ENCODE data around the gene SLC45A1.
"Not testable (repeated sequence)": the region's sequence is repeated elsewhere in the genome, so short reads cannot be mapped to it uniquely, and the experiment has no call there.

The SLC45A1 gene

DNA sequence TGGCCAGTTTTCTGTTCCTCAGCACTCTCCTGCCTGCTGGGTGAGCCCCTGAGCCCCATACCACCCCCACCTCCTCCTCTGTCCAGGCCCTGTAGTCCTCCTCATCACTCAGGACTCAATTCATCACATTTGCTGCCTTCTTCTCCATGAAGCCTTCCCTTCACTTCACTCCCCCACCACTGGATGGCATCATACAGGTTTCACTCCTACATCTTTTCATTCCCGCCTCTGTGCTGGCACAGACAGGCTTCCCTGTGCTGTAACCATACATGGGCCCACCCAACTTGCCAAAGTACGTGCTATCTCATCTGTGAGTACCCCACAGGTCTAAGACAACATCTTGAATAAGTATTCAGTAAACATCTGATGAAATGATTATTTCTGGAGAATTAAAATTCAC lies 56.9 kb downstream of the SLC45A1 start:
- Histone ChIP-seq H3K27me3 (ENCODE audit: insufficient read depth, low read length) (no peaks in the 10 kb centered on the region), H2AFZ (ENCODE audit: low read depth, low read length) (no peak overlapping the region), H3K4me3 (ENCODE audit: low read length) (no peak overlapping the region), H3K9me3 (ENCODE audit: low read length) (no peaks in the 10 kb centered on the region), H3K36me3 (ENCODE audit: insufficient read depth, low read length) (peaks cover 3% of the 10 kb centered on the region), H3K4me1 (ENCODE audit: insufficient read depth, low read length) (peaks cover 42% of the 10 kb centered on the region)

DNA sequence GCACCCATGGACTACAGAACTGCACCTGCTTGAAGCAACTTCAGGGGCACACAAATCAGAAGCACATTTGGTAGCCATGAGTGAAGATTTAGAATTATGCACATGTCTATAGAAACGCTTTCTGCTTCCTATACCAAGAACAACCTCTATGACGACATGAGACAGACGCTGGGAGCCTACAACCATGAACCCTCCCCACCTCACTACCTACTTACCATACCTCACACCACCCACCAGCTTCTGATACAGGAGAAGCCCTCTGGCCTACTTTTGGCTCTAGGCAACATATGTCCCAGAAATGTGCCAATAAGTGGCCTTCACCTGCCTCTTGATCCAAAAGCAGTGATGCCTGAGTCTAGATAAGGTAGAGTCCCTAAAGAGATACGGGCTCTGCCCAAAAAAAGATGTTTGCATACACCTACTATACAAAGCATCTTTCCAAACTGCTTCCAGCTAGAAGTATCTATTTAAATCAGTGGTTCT lies 58.5 kb downstream of the SLC45A1 start:
- H2AFZ ChIP-seq (ENCODE audit: low read depth, low read length) = no peak overlapping the region
- H3K27me3 ChIP-seq (ENCODE audit: insufficient read depth, low read length) = no peaks in the 10 kb centered on the region
- peaks cover 7% of the 10 kb centered on the region for H3K36me3 ChIP-seq (ENCODE audit: insufficient read depth, low read length)
- H3K9me3 ChIP-seq (ENCODE audit: low read length) = no peaks in the 10 kb centered on the region
- H3K4me3 ChIP-seq (ENCODE audit: low read length) = no peak overlapping the region
- peaks cover 27% of the 10 kb centered on the region for H3K4me1 ChIP-seq (ENCODE audit: insufficient read depth, low read length)

DNA sequence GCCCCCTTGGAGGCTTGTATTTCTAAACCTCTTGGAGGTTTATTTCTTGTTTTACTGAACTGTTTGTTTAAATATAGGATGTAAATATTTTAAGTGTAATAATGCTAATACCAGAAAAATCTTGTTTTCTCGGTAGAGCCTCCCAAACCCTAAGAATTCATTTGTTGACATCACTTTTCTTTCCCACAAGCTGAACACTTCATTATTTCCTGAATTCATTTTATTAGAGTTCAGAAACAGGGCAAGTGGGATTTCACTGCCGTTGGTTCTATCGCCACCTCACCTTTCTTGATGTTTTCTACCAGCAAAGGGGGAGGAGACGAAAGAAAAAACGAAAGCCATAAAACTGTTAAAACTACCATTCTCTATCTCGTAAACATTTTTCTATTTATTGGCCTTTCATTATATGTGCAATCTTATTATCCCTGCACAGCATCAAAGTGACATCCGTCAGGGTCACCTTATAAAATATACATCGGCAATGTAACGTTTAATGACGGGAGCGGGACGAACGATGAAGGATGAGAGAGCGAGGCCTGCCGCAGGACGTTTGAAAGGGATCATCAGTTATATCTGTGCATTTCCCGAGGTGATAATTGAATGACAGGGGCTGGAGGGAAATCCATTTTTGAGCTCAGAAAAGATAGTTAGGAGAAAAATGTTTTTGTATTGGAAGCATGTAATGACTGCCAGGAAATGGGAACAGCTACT lies 59.5 kb downstream of the SLC45A1 start:
- Histone ChIP-seq H2AFZ (ENCODE audit: low read depth, low read length) (no peak overlapping the region), H3K36me3 (ENCODE audit: insufficient read depth, low read length) (peaks cover 7% of the 10 kb centered on the region), H3K4me1 (ENCODE audit: insufficient read depth, low read length) (peaks cover 27% of the 10 kb centered on the region), H3K9me3 (ENCODE audit: low read length) (no peaks in the 10 kb centered on the region), H3K4me3 (ENCODE audit: low read length) (no peak overlapping the region), H3K27me3 (ENCODE audit: insufficient read depth, low read length) (no peaks in the 10 kb centered on the region)

DNA sequence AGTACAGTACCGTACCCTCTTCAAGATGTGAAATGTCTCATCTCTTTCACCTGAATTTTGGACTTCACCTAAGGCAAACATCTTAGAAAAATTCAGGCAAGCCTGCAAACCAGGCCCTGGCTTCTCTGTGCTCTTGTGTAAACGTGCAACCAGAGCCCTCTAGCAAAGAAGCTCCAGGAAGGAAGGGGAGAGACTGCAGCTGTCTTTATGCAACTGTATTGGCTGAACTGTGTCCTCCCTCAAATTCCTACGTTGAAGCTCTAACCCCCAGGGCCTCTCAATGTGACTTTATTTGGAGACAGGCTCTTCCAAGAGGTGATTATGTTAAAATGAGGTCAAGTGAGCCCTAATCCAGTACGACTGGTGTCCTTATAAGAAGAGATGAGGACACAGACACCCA lies 60.3 kb downstream of the SLC45A1 start:
- H3K36me3 ChIP-seq (ENCODE audit: insufficient read depth, low read length) = peaks cover 10% of the 10 kb centered on the region
- H3K4me3 ChIP-seq (ENCODE audit: low read length) = no peak overlapping the region
- no peaks in the 10 kb centered on the region for H3K9me3 ChIP-seq (ENCODE audit: low read length)
- H3K4me1 ChIP-seq (ENCODE audit: insufficient read depth, low read length) = peaks cover 26% of the 10 kb centered on the region
- no peak overlapping the region for H2AFZ ChIP-seq (ENCODE audit: low read depth, low read length)
- no peaks in the 10 kb centered on the region for H3K27me3 ChIP-seq (ENCODE audit: insufficient read depth, low read length)

GRCh38 chr1:8378981-8379470 lies 61.1 kb downstream of the SLC45A1 start:
- peaks cover 13% of the 10 kb centered on the region for H3K36me3 ChIP-seq (ENCODE audit: insufficient read depth, low read length)

GRCh38 chr1:8379513-8380186 lies 61.7 kb downstream of the SLC45A1 start:
- Histone ChIP-seq H3K36me3 (ENCODE audit: insufficient read depth, low read length) (peaks cover 14% of the 10 kb centered on the region), H3K9me3 (ENCODE audit: low read length) (no peaks in the 10 kb centered on the region), H3K4me3 (ENCODE audit: low read length) (no peak overlapping the region), H3K4me1 (ENCODE audit: insufficient read depth, low read length) (peaks cover 16% of the 10 kb centered on the region), H2AFZ (ENCODE audit: low read depth, low read length) (no peak overlapping the region), H3K27me3 (ENCODE audit: insufficient read depth, low read length) (no peaks in the 10 kb centered on the region)

More at GRCh38 chr1:8378981-8379470, 61.1 kb downstream of the SLC45A1 start:
- H3K9me3 ChIP-seq (ENCODE audit: low read length) = no peaks in the 10 kb centered on the region
- H3K4me1 ChIP-seq (ENCODE audit: insufficient read depth, low read length) = peaks cover 17% of the 10 kb centered on the region
- no peaks in the 10 kb centered on the region for H3K27me3 ChIP-seq (ENCODE audit: insufficient read depth, low read length)
- no peak overlapping the region for H2AFZ ChIP-seq (ENCODE audit: low read depth, low read length)
- no peak overlapping the region for H3K4me3 ChIP-seq (ENCODE audit: low read length)

GRCh38 chr1:8380310-8380709 lies 62.4 kb downstream of the SLC45A1 start:
- not testable (repeated sequence) for H3K27me3 ChIP-seq (ENCODE audit: insufficient read depth, low read length); H3K4me3 ChIP-seq (ENCODE audit: low read length); H2AFZ ChIP-seq (ENCODE audit: low read depth, low read length); H3K9me3 ChIP-seq (ENCODE audit: low read length)
- Histone ChIP-seq H3K36me3 (ENCODE audit: insufficient read depth, low read length) (peaks cover 14% of the 10 kb centered on the region), H3K4me1 (ENCODE audit: insufficient read depth, low read length) (peaks cover 16% of the 10 kb centered on the region)

GRCh38 chr1:8381618-8382017 lies 63.7 kb downstream of the SLC45A1 start:
- H3K36me3 ChIP-seq (ENCODE audit: insufficient read depth, low read length) = peaks cover 14% of the 10 kb centered on the region

DNA sequence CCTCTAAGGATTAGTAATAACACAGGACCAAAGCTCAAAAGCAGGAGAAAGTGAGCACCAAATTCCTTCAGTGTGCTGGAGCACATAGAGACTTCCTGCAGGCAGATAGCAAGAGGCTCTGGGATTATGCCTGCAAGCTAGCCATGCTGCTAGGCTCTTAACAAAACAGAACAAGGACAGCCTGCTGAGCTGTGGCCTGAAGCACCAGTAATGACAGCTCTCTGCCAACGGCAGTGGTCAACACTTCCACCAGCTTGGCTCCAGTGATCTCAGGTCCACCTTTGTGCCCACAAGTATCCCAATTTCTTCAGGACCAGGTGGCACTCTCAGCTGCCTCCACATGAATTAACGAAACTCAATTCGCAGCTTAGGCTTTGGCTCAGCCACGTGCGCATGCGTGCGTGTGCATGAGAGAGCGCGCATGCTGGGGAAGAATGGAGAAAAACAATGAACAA lies 64.2 kb downstream of the SLC45A1 start:
- Histone ChIP-seq H3K36me3 (ENCODE audit: insufficient read depth, low read length) (peaks cover 14% of the 10 kb centered on the region), H3K4me3 (ENCODE audit: low read length) (no peak overlapping the region), H3K4me1 (ENCODE audit: insufficient read depth, low read length) (peaks cover 16% of the 10 kb centered on the region), H3K27me3 (ENCODE audit: insufficient read depth, low read length) (no peaks in the 10 kb centered on the region), H2AFZ (ENCODE audit: low read depth, low read length) (no peak overlapping the region), H3K9me3 (ENCODE audit: low read length) (no peaks in the 10 kb centered on the region)

More at GRCh38 chr1:8381618-8382017, 63.7 kb downstream of the SLC45A1 start:
- Histone ChIP-seq H3K4me1 (ENCODE audit: insufficient read depth, low read length) (peaks cover 16% of the 10 kb centered on the region), H3K4me3 (ENCODE audit: low read length) (no peak overlapping the region), H3K27me3 (ENCODE audit: insufficient read depth, low read length) (no peaks in the 10 kb centered on the region), H3K9me3 (ENCODE audit: low read length) (no peaks in the 10 kb centered on the region), H2AFZ (ENCODE audit: low read depth, low read length) (no peak overlapping the region)

GRCh38 chr1:8382608-8383505 lies 64.9 kb downstream of the SLC45A1 start:
- H3K4me3 ChIP-seq (ENCODE audit: low read length) = no peak overlapping the region
- no peak overlapping the region for H2AFZ ChIP-seq (ENCODE audit: low read depth, low read length)
- peaks cover 16% of the 10 kb centered on the region for H3K4me1 ChIP-seq (ENCODE audit: insufficient read depth, low read length)

GRCh38 chr1:8384088-8384487 lies 66.2 kb downstream of the SLC45A1 start:
- Histone ChIP-seq H2AFZ (ENCODE audit: low read depth, low read length) (no peak overlapping the region), H3K4me1 (ENCODE audit: insufficient read depth, low read length) (peaks cover 16% of the 10 kb centered on the region), H3K9me3 (ENCODE audit: low read length) (no peaks in the 10 kb centered on the region), H3K27me3 (ENCODE audit: insufficient read depth, low read length) (no peaks in the 10 kb centered on the region), H3K4me3 (ENCODE audit: low read length) (no peak overlapping the region), H3K36me3 (ENCODE audit: insufficient read depth, low read length) (peaks cover 19% of the 10 kb centered on the region)

More at GRCh38 chr1:8382608-8383505, 64.9 kb downstream of the SLC45A1 start:
- Histone ChIP-seq H3K36me3 (ENCODE audit: insufficient read depth, low read length) (peaks cover 14% of the 10 kb centered on the region), H3K27me3 (ENCODE audit: insufficient read depth, low read length) (no peaks in the 10 kb centered on the region), H3K9me3 (ENCODE audit: low read length) (no peaks in the 10 kb centered on the region)

DNA sequence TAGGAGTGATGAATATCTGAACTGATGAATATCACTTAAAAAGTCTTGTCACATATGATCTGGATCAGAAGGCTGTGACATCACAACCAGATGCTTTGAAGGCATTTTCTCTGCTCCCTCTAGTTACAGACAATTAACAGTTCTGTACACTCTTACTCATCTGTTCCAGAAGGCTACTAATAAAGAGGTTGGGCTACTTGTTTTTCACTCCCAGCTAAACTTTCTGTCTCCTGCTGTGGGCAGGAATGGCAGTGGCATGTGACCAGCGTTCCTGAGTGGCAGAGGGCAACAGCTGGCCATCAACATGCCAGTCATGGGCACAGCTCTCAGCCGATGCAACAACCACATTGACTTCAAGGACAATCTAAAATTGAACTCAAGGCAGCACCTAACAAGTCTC lies 66.7 kb downstream of the SLC45A1 start:
- Histone ChIP-seq H3K4me3 (ENCODE audit: low read length) (no peak overlapping the region), H3K36me3 (ENCODE audit: insufficient read depth, low read length) (peaks cover 24% of the 10 kb centered on the region), H2AFZ (ENCODE audit: low read depth, low read length) (no peak overlapping the region), H3K27me3 (ENCODE audit: insufficient read depth, low read length) (no peaks in the 10 kb centered on the region), H3K9me3 (ENCODE audit: low read length) (no peaks in the 10 kb centered on the region), H3K4me1 (ENCODE audit: insufficient read depth, low read length) (peaks cover 16% of the 10 kb centered on the region)

Data from neuron (in vitro differentiated cells).